HG03354 (cell line): Measurements from ENCODE around the gene SDK2.
"Not testable (repeated sequence)": the region's sequence is repeated elsewhere in the genome, so short reads cannot be mapped to it uniquely, and the experiment has no call there.

Experiments
- ATAC-seq: cut with Tn5 transposase; IDR thresholded peaks from one replicate; pipeline ENCODE4 v1.9.1; 2021; ENCODE audit warnings: mild to moderate bottlenecking; ENCODE audit not compliant: unreplicated experiment, poor library complexity, severe bottlenecking

The SDK2 gene

GRCh38 chr17:73478334-73478733 is 165.9 kb downstream of the SDK2 start:
- no peak for ATAC-seq

- ATAC-seq: no peak
Observed at GRCh38 chr17:73476890-73477350, 167.3 kb downstream of the SDK2 start.

- ATAC-seq: no peak
Observed at GRCh38 chr17:73474370-73474988, 169.8 kb downstream of the SDK2 start.

GRCh38 chr17:73472715-73473114 is 171.5 kb downstream of the SDK2 start:
- not testable (repeated sequence) for ATAC-seq

- ATAC-seq: no peak
Observed at GRCh38 chr17:73471924-73472323, 172.3 kb downstream of the SDK2 start.

- no peak for ATAC-seq
Observed at GRCh38 chr17:73470316-73470826, 173.9 kb downstream of the SDK2 start.

- no peak for ATAC-seq
Observed at GRCh38 chr17:73469311-73469710, 174.9 kb downstream of the SDK2 start.

GRCh38 chr17:73468221-73468620 is 176.0 kb downstream of the SDK2 start:
- no peak for ATAC-seq

GRCh38 chr17:73467651-73468050 is 176.6 kb downstream of the SDK2 start:
- ATAC-seq: no peak

- no peak for ATAC-seq
Observed at GRCh38 chr17:73466704-73467433, 177.4 kb downstream of the SDK2 start.

- ATAC-seq: no peak
Observed at GRCh38 chr17:73465953-73466230, 178.4 kb downstream of the SDK2 start.

GRCh38 chr17:73465130-73465952 is 178.9 kb downstream of the SDK2 start:
- no peak for ATAC-seq

GRCh38 chr17:73464447-73464846 is 179.8 kb downstream of the SDK2 start:
- ATAC-seq: no peak

GRCh38 chr17:73463821-73464220 is 180.4 kb downstream of the SDK2 start:
- ATAC-seq: no peak

- ATAC-seq: no peak
Observed at GRCh38 chr17:73462823-73463222, 181.4 kb downstream of the SDK2 start.

GRCh38 chr17:73459980-73460379 is 184.3 kb downstream of the SDK2 start:
- ATAC-seq: no peak

GRCh38 chr17:73455767-73456166 is 188.5 kb downstream of the SDK2 start:
- ATAC-seq: no peak

- ATAC-seq: no peak
Observed at GRCh38 chr17:73455050-73455687, 189.1 kb downstream of the SDK2 start.

- not testable (repeated sequence) for ATAC-seq
Observed at GRCh38 chr17:73453494-73453893, 190.8 kb downstream of the SDK2 start.

GRCh38 chr17:73453090-73453489 is 191.2 kb downstream of the SDK2 start:
- no peak for ATAC-seq
